ENCODE measurements around the gene HOXA9.
A peak's percentile ranks its signal among the peaks of the same experiment; 100 is the strongest.

DNA sequence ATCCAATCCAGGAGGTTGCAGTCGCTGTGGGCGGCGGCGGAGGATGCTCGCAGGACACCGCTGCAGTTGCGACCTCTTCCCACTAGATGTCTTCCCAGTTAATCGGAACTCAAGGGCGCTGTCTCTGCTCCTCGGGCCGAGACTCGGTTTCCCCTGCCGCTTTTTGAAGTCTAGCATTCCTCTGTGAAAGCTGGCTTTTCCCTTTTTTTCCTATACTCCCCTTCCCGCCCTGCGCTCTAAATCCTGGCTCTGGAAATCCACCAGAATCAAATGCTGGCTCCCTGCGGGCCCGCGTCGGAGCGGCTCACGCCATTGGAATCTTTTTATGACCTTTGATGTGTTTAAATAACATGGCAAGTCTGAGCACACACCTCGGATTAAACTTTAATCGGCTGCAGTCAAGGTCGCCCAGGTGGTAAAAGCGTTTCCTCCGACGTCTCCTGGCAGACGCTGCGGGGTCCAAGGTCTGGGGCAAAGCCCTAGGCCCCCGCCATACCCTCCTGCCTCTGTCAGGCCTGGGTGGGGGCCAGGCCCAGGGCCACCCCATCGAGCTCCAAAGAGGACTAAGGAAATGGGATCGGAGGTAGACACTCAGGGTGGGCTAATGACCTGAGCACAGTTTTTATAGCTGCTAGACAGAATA, 45.2 kb upstream of the HOXA9 start:
- no peak for TF ChIP-seq POLR2AphosphoS5 (IDR thresholded peaks at IDR 0.05; ENCODE audit: low read depth)
- TF ChIP-seq, protein P1, sequence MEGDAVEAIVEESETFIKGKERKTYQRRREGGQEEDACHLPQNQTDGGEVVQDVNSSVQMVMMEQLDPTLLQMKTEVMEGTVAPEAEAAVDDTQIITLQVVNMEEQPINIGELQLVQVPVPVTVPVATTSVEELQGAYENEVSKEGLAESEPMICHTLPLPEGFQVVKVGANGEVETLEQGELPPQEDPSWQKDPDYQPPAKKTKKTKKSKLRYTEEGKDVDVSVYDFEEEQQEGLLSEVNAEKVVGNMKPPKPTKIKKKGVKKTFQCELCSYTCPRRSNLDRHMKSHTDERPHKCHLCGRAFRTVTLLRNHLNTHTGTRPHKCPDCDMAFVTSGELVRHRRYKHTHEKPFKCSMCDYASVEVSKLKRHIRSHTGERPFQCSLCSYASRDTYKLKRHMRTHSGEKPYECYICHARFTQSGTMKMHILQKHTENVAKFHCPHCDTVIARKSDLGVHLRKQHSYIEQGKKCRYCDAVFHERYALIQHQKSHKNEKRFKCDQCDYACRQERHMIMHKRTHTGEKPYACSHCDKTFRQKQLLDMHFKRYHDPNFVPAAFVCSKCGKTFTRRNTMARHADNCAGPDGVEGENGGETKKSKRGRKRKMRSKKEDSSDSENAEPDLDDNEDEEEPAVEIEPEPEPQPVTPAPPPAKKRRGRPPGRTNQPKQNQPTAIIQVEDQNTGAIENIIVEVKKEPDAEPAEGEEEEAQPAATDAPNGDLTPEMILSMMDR (IDR thresholded peaks at IDR 0.05; ENCODE audit: insufficient read depth, low read length): peak; percentile 64
